H9 (cell line): ENCODE results near the gene SPTA1. TPM values are rescaled to one million over a fixed set of nuclear protein-coding genes. Genes with fewer than 3 reads are reported as not detected.

Experiments
- DNase-seq: peaks from one replicate; pipeline ENCODE4 v3.0.0-alpha.2; 2017
- H2AFZ ChIP-seq: one replicate; pipeline ENCODE4 v1.6.1; 2013; ENCODE audit warnings: mild to moderate bottlenecking, low read length, control low read depth, moderate library complexity
- H2AK5ac ChIP-seq: 2 replicates; pipeline ENCODE4 v1.6.1; 2013; ENCODE audit warnings: low read length, control low read depth, mixed read lengths; ENCODE audit not compliant: insufficient read length
- H2BK120ac ChIP-seq: one replicate; pipeline ENCODE4 v1.6.1; 2013; ENCODE audit warnings: low read depth, mild to moderate bottlenecking, low read length, control low read depth, inconsistent platforms; ENCODE audit not compliant: poor library complexity, severe bottlenecking
- H2BK12ac ChIP-seq: 2 replicates; pipeline ENCODE4 v1.6.1; 2013; ENCODE audit warnings: low read length, control low read depth, mixed read lengths, low read depth; ENCODE audit not compliant: insufficient read length
- H2BK15ac ChIP-seq: 2 replicates; pipeline ENCODE4 v1.6.1; 2013; ENCODE audit warnings: low read depth, low read length, control low read depth
- H2BK20ac ChIP-seq: one replicate; pipeline ENCODE4 v1.6.1; 2013; ENCODE audit warnings: low read depth, mild to moderate bottlenecking, low read length, control low read depth, inconsistent platforms; ENCODE audit not compliant: poor library complexity, severe bottlenecking
- H2BK5ac ChIP-seq: 2 replicates; pipeline ENCODE4 v1.6.1; 2013; ENCODE audit warnings: low read length, control low read depth, mixed read lengths; ENCODE audit not compliant: insufficient read length
- H3K14ac ChIP-seq: 2 replicates; pipeline ENCODE4 v1.6.1; 2013; ENCODE audit warnings: low read length, control low read depth; ENCODE audit not compliant: insufficient read depth
- H3K18ac ChIP-seq: 2 replicates; pipeline ENCODE4 v1.6.1; 2013; ENCODE audit warnings: low read depth, mild to moderate bottlenecking, mixed read lengths, low read length, control low read depth; ENCODE audit not compliant: insufficient read length
- H3K23ac ChIP-seq: 2 replicates; pipeline ENCODE4 v1.6.1; 2013; ENCODE audit warnings: low read length, control low read depth, mixed read lengths, low read depth; ENCODE audit not compliant: insufficient read length
- H3K23me2 ChIP-seq: 2 replicates; pipeline ENCODE4 v1.6.1; 2013; ENCODE audit warnings: low read depth, mild to moderate bottlenecking, mixed read lengths, low read length, control low read depth; ENCODE audit not compliant: insufficient read length, poor library complexity, severe bottlenecking
- H3K27ac ChIP-seq: 2 replicates; pipeline ENCODE4 v1.5.1; 2013; ENCODE audit warnings: low read length, control low read depth, mixed read lengths, low read depth; ENCODE audit not compliant: insufficient read length
- H3K27me3 ChIP-seq: 2 replicates; pipeline ENCODE4 v1.6.1; 2013; ENCODE audit warnings: low read length, control low read depth, inconsistent platforms; ENCODE audit not compliant: insufficient read depth
- H3K4ac ChIP-seq: 2 replicates; pipeline ENCODE4 v1.6.1; 2013; ENCODE audit warnings: low read depth, mild to moderate bottlenecking, control low read depth, inconsistent platforms, low read length, moderate library complexity
- H3K4me1 ChIP-seq: 2 replicates; pipeline ENCODE4 v1.6.1; 2013; ENCODE audit warnings: low read length, control low read depth, inconsistent platforms; ENCODE audit not compliant: insufficient read depth
- H3K4me2 ChIP-seq: 2 replicates; pipeline ENCODE4 v1.6.1; 2013; ENCODE audit warnings: low read length, control low read depth, mixed read lengths; ENCODE audit not compliant: insufficient read length, insufficient read depth
- H3K56ac ChIP-seq: 2 replicates; pipeline ENCODE4 v1.6.1; 2013; ENCODE audit warnings: low read depth, mild to moderate bottlenecking, mixed read lengths, low read length, control low read depth; ENCODE audit not compliant: insufficient read length
- H3K79me1 ChIP-seq: 2 replicates; pipeline ENCODE4 v1.6.1; 2013; ENCODE audit warnings: low read depth, mild to moderate bottlenecking, moderate library complexity, low read length, control low read depth, inconsistent platforms; ENCODE audit not compliant: insufficient read depth, poor library complexity, severe bottlenecking
- H3K79me2 ChIP-seq: 2 replicates; pipeline ENCODE4 v1.6.1; 2013; ENCODE audit warnings: low read length, control low read depth, inconsistent platforms; ENCODE audit not compliant: insufficient read depth
- H3K9ac ChIP-seq: 2 replicates; pipeline ENCODE4 v1.6.1; 2013; ENCODE audit warnings: low read length, control low read depth, mixed read lengths; ENCODE audit not compliant: insufficient read length; ENCODE audit errors: extremely low read depth
- H3K9me3 ChIP-seq: one replicate; pipeline ENCODE4 v1.6.1; 2013; ENCODE audit warnings: low read depth, low read length, inconsistent platforms; ENCODE audit not compliant: control insufficient read depth
- H3T11ph ChIP-seq: one replicate; pipeline ENCODE4 v1.6.1; 2013; ENCODE audit warnings: mild to moderate bottlenecking, low read length, control low read depth, inconsistent platforms
- H4K20me1 ChIP-seq: one replicate; pipeline ENCODE4 v1.6.1; 2013; ENCODE audit not compliant: control insufficient read depth, insufficient read length, insufficient read depth
- H4K5ac ChIP-seq: 2 replicates; pipeline ENCODE4 v1.6.1; 2013; ENCODE audit warnings: low read depth, mild to moderate bottlenecking, mixed read lengths, low read length, control low read depth; ENCODE audit not compliant: insufficient read length
- H4K8ac ChIP-seq: replicated peaks from 2 replicates; pipeline ENCODE4 v1.6.1; 2013; ENCODE audit warnings: low read length, control low read depth, mixed read lengths, low read depth; ENCODE audit not compliant: insufficient read length
- H4K91ac ChIP-seq: 2 replicates; pipeline ENCODE4 v1.6.1; 2013; ENCODE audit warnings: low read depth, mild to moderate bottlenecking, moderate library complexity, mixed read lengths, low read length, control low read depth; ENCODE audit not compliant: insufficient read length
- H3K27ac Mint-ChIP-seq, 3 experiments: 2 replicates in 2 of 3; 3 replicates in 1 of 3; pipeline ENCODE4 v1.8.0; 2020 to 2021; ENCODE audit warnings: mixed read lengths in 3 of 3, mild to moderate bottlenecking in 1 of 3, moderate library complexity in 1 of 3
- H3K27me3 Mint-ChIP-seq: 2 replicates; pipeline ENCODE4 v1.8.0; 2021; ENCODE audit warnings: low read depth, mild to moderate bottlenecking, moderate library complexity, mixed read lengths
- H3K36me3 Mint-ChIP-seq, 3 experiments: 2 replicates in 2 of 3; 3 replicates in 1 of 3; pipeline ENCODE4 v1.8.0; 2020 to 2021; ENCODE audit warnings: low read depth in 3 of 3, mixed read lengths in 3 of 3; ENCODE audit not compliant: insufficient read depth in 1 of 3
- H3K4me1 Mint-ChIP-seq, 2 experiments: 2 replicates each; pipeline ENCODE4 v1.8.0; 2020; ENCODE audit warnings: mixed read lengths in 2 of 2
- H3K4me3 Mint-ChIP-seq, 2 experiments: 2 replicates in 1 of 2; 3 replicates in 1 of 2; pipeline ENCODE4 v1.8.0; 2020 to 2021; ENCODE audit warnings: mild to moderate bottlenecking in 2 of 2, mixed read lengths in 2 of 2, moderate library complexity in 1 of 2
- H3K9me3 Mint-ChIP-seq, 2 experiments: 2 replicates in 1 of 2; 3 replicates in 1 of 2; pipeline ENCODE4 v1.8.0; 2020; ENCODE audit warnings: mild to moderate bottlenecking in 2 of 2, mixed read lengths in 2 of 2, moderate library complexity in 1 of 2
- WGBS: extraction: QIAGEN DNeasy Blood & Tissue Kit; methylation state at CpG from one replicate; pipeline ENCODE4 v1.1.7; 2013; ENCODE audit warnings: missing lambda C conversion rate, low lambda C conversion rate, mixed read lengths; ENCODE audit not compliant: insufficient read length; ENCODE audit errors: extremely low coverage; 5-methylcytosine and 5-hydroxymethylcytosine counted together
- total RNA-seq: library from RNA; stranded (reverse); gene quantifications from 2 replicates; pipeline ENCODE4 v1.2.1, GENCODE V29; 2021
- TF ChIP-seq, protein P1 (sequence below): fragments of 200-600 bp; sonication (generic); conservative IDR thresholded peaks from 3 replicates; pipeline ENCODE4 v1.8.0; 2021; ENCODE audit warnings: antibody characterized with exemption, mild to moderate bottlenecking

Gene SPTA1
- total RNA-seq, 1 experiment from 2014 or later, result not detected

- H3K14ac ChIP-seq, result no peak overlapping the region
- no peak overlapping the region for H2AK5ac ChIP-seq
- H3K9me3 ChIP-seq, result no peaks in the 10 kb centered on the region
- no peak overlapping the region for H3K4ac ChIP-seq
- no peak overlapping the region for H4K91ac ChIP-seq
- no CpG with 5 or more reads among the region's 2 CpGs for WGBS
- no peak overlapping the region for H3K4me2 ChIP-seq
- H3K27ac Mint-ChIP-seq, result no peak overlapping the region
- H3K9ac ChIP-seq, result no peak overlapping the region
- H2BK12ac ChIP-seq, result no peak overlapping the region
- H3T11ph ChIP-seq, result no peak overlapping the region
- no peak overlapping the region for H3K27ac ChIP-seq
- no peak overlapping the region for H3K23ac ChIP-seq
- no peak overlapping the region for H2BK20ac ChIP-seq
- H3K4me3 Mint-ChIP-seq, result no peak overlapping the region
- no peaks in the 10 kb centered on the region for H3K36me3 Mint-ChIP-seq
- no peaks in the 10 kb centered on the region for H3K23me2 ChIP-seq
- no peak overlapping the region for H2BK15ac ChIP-seq
- no peaks in the 10 kb centered on the region for H3K4me1 Mint-ChIP-seq
- no peak overlapping the region for H2BK120ac ChIP-seq
- no peak overlapping the region for H4K5ac ChIP-seq
- H4K20me1 ChIP-seq, result no peaks in the 10 kb centered on the region
- TF ChIP-seq, protein P1, sequence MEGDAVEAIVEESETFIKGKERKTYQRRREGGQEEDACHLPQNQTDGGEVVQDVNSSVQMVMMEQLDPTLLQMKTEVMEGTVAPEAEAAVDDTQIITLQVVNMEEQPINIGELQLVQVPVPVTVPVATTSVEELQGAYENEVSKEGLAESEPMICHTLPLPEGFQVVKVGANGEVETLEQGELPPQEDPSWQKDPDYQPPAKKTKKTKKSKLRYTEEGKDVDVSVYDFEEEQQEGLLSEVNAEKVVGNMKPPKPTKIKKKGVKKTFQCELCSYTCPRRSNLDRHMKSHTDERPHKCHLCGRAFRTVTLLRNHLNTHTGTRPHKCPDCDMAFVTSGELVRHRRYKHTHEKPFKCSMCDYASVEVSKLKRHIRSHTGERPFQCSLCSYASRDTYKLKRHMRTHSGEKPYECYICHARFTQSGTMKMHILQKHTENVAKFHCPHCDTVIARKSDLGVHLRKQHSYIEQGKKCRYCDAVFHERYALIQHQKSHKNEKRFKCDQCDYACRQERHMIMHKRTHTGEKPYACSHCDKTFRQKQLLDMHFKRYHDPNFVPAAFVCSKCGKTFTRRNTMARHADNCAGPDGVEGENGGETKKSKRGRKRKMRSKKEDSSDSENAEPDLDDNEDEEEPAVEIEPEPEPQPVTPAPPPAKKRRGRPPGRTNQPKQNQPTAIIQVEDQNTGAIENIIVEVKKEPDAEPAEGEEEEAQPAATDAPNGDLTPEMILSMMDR, result no peak
- no peak overlapping the region for H2BK5ac ChIP-seq
- H3K9me3 Mint-ChIP-seq, result no peaks in the 10 kb centered on the region
- no peak overlapping the region for H2AFZ ChIP-seq
- H3K56ac ChIP-seq, result no peak overlapping the region
- no peak for DNase-seq
- H3K18ac ChIP-seq, result no peak overlapping the region
- H3K79me1 ChIP-seq, result no peaks in the 10 kb centered on the region
- H4K8ac ChIP-seq, result no peak overlapping the region
- H3K27me3 Mint-ChIP-seq, result no peaks in the 10 kb centered on the region
- H3K79me2 ChIP-seq, result no peaks in the 10 kb centered on the region
- no peaks in the 10 kb centered on the region for H3K27me3 ChIP-seq
- no peaks in the 10 kb centered on the region for H3K4me1 ChIP-seq
These were observed 42.1 kb downstream of the SPTA1 start for GRCh38 chr1:158644449-158644848.
